Bronchial epithelial cell (primary cell): ENCODE data around the gene EFHD1. TPM values are rescaled to one million over a fixed set of nuclear protein-coding genes. Genes with fewer than 3 reads are reported as not detected.
A peak's percentile ranks its signal among the peaks of the same experiment; 100 is the strongest.

ENCODE experiments used
- DNase-seq: peaks from one replicate; pipeline ENCODE4 v3.0.0-alpha.2; 2010; ENCODE audit warnings: low read depth
- FAIRE-seq: peaks from 2 replicates; lab custom pipeline; 2011; peaks lifted over from hg19 to GRCh38; lab: Jason Lieb, UNC
- H3K27me3 ChIP-seq: 2 replicates; pipeline ENCODE4 v1.5.1; 2011; ENCODE audit warnings: low read length; ENCODE audit not compliant: control insufficient read depth, insufficient read depth
- H3K36me3 ChIP-seq: 2 replicates; pipeline ENCODE4 v1.5.1; 2011; ENCODE audit warnings: low read length; ENCODE audit not compliant: control insufficient read depth, insufficient read depth
- H3K4me3 ChIP-seq: 2 replicates; pipeline ENCODE4 v1.5.1; 2011; ENCODE audit warnings: mild to moderate bottlenecking, low read depth, low read length, control low read depth
- CTCF ChIP-seq: IDR thresholded peaks from 2 replicates; pipeline ENCODE4 v1.5.1; 2011; ENCODE audit warnings: mild to moderate bottlenecking, moderate library complexity, low read length, control low read depth, inconsistent platforms; ENCODE audit not compliant: insufficient read depth, severe bottlenecking
- total RNA-seq: library from RNA; depleted of rRNA; stranded (reverse); fragments of >200 nt; gene quantifications from 2 replicates; pipeline ENCODE4 v1.2.1, GENCODE V29; 2014

Gene EFHD1
- total RNA-seq, 1 donor from 2014 or later, result not detected

- no peak for FAIRE-seq
- no peak for TF ChIP-seq CTCF
- H3K4me3 ChIP-seq, result no peak overlapping the region
- no peak for DNase-seq
- peaks cover 3% of the 10 kb centered on the region for H3K27me3 ChIP-seq
- no peaks in the 10 kb centered on the region for H3K36me3 ChIP-seq
Measured at GRCh38 chr2:232647261-232647660, 13.9 kb downstream of the EFHD1 start.

- no peak for DNase-seq
- H3K36me3 ChIP-seq, result no peaks in the 10 kb centered on the region
- no peak for FAIRE-seq
- no peak for TF ChIP-seq CTCF
- H3K4me3 ChIP-seq, result no peak overlapping the region
- peaks cover 3% of the 10 kb centered on the region for H3K27me3 ChIP-seq
Measured at GRCh38 chr2:232649033-232649432, 15.6 kb downstream of the EFHD1 start.

- no peaks in the 10 kb centered on the region for H3K36me3 ChIP-seq
- FAIRE-seq (no peak), DNase-seq (no peak)
- peaks cover 3% of the 10 kb centered on the region for H3K27me3 ChIP-seq
- H3K4me3 ChIP-seq, result no peak overlapping the region
- TF ChIP-seq CTCF, result no peak
Measured at GRCh38 chr2:232652505-232652851, 19.1 kb downstream of the EFHD1 start.

- no peak for TF ChIP-seq CTCF
- no peak for FAIRE-seq
Measured at GRCh38 chr2:232653441-232653840, 20.0 kb downstream of the EFHD1 start.

GRCh38 chr2:232655392-232655791, 22.0 kb downstream of the EFHD1 start:
- no peak for TF ChIP-seq CTCF
- DNase-seq (no peak), FAIRE-seq (no peak)
- Histone ChIP-seq H3K4me3 (no peak overlapping the region), H3K27me3 (peaks cover 3% of the 10 kb centered on the region), H3K36me3 (no peaks in the 10 kb centered on the region)

More at GRCh38 chr2:232653441-232653840, 20.0 kb downstream of the EFHD1 start:
- H3K4me3 ChIP-seq, result no peak overlapping the region
- no peaks in the 10 kb centered on the region for H3K36me3 ChIP-seq
- peaks cover 3% of the 10 kb centered on the region for H3K27me3 ChIP-seq
- no peak for DNase-seq

GRCh38 chr2:232658217-232658785, 24.9 kb downstream of the EFHD1 start:
- Histone ChIP-seq H3K27me3 (no peaks in the 10 kb centered on the region), H3K36me3 (no peaks in the 10 kb centered on the region), H3K4me3 (no peak overlapping the region)
- DNase-seq (peak; percentile 15), FAIRE-seq (peak; percentile 7)
- no peak for TF ChIP-seq CTCF
